A673 (cell line): ENCODE data around the gene BPIFB2. TPM values are rescaled to one million over a fixed set of nuclear protein-coding genes. Genes with fewer than 3 reads are reported as not detected.

ENCODE experiments used
- BruUV-seq: library from RNA; stranded (reverse); fragments of 400-500 nt; replicated peaks from 2 replicates; lab custom pipeline; 2021; lab: Mats Ljungman, UMichigan
- CTCF ChIA-PET: fragments of 300-600 bp; sonication (Branson Sonifier 250); formaldehyde crosslinking; loops from one replicate; lab custom pipeline; 2022; ENCODE audit warnings: antibody characterized with exemption; lab: Charles Lee
- POLR2A ChIA-PET: fragments of 300-600 bp; sonication (Branson Sonifier 250); formaldehyde crosslinking; loops from one replicate; lab custom pipeline; 2022; ENCODE audit warnings: antibody characterized with exemption; ENCODE audit not compliant: low non-redundant PET; lab: Charles Lee
- DNase-seq: peaks from one replicate; pipeline ENCODE4 v3.0.0-alpha.2; 2015; ENCODE audit warnings: low spot score
- H3K27ac ChIP-seq: fragments of 200-600 bp; sonication (generic); 2 replicates; pipeline ENCODE4 v1.5.1; 2016; ENCODE audit warnings: mixed run types, low read depth, mild to moderate bottlenecking, mixed read lengths, antibody characterized with exemption, low read length; ENCODE audit not compliant: poor library complexity, severe bottlenecking
- H3K27me3 ChIP-seq: fragments of 200-600 bp; sonication (generic); replicated peaks from 2 replicates; pipeline ENCODE4 v1.6.1; 2017; ENCODE audit warnings: mixed run types, low read depth, mild to moderate bottlenecking, mixed read lengths, antibody characterized with exemption, low read length; ENCODE audit not compliant: insufficient read depth, poor library complexity
- H3K36me3 ChIP-seq: fragments of 200-600 bp; sonication (generic); 2 replicates; pipeline ENCODE4 v1.6.1; 2016; ENCODE audit warnings: mixed run types, mild to moderate bottlenecking, mixed read lengths, antibody characterized with exemption, low read length; ENCODE audit not compliant: insufficient read depth, poor library complexity, severe bottlenecking
- H3K4me1 ChIP-seq: fragments of 200-600 bp; sonication (generic); 2 replicates; pipeline ENCODE4 v1.6.1; 2017; ENCODE audit warnings: mixed run types, mild to moderate bottlenecking, mixed read lengths, antibody characterized with exemption, low read length; ENCODE audit not compliant: insufficient read depth, poor library complexity, severe bottlenecking
- H3K4me3 ChIP-seq: fragments of 200-600 bp; sonication (generic); 2 replicates; pipeline ENCODE4 v1.5.1; 2016; ENCODE audit warnings: low read depth, mixed run types, mild to moderate bottlenecking, mixed read lengths, low read length; ENCODE audit not compliant: poor library complexity, severe bottlenecking
- H3K9me3 ChIP-seq: fragments of 200-600 bp; sonication (generic); 2 replicates; pipeline ENCODE4 v1.6.1; 2016; ENCODE audit warnings: mixed run types, low read depth, mild to moderate bottlenecking, mixed read lengths, antibody characterized with exemption, low read length; ENCODE audit not compliant: poor library complexity, severe bottlenecking
- CTCF ChIP-seq: fragments of 300-800, 200-600 bp; sonication (generic); conservative IDR thresholded peaks from 2 replicates; pipeline ENCODE4 v1.5.1; 2017; ENCODE audit warnings: low read depth, mild to moderate bottlenecking, antibody characterized with exemption, low read length, moderate library complexity, mixed read lengths
- EZH2 ChIP-seq: fragments of 200-600 bp; sonication (generic); IDR thresholded peaks from 2 replicates; pipeline ENCODE4 v1.6.1; 2017; ENCODE audit warnings: borderline replicate concordance, low read depth, mild to moderate bottlenecking, mixed read lengths, antibody characterized with exemption, low read length; ENCODE audit not compliant: poor library complexity, severe bottlenecking
- intact Hi-C: fragments of 100-400 bp; cut with micrococcal nuclease; formaldehyde crosslinking; loops from one replicate; pipeline ENCODE4 v1.10.0; 2022; ENCODE audit not compliant: unreplicated experiment
- total RNA-seq: library from RNA; stranded (reverse); gene quantifications from 2 replicates; pipeline ENCODE4 v1.2.3, GENCODE V29; 2021

BPIFB2 gene
- total RNA-seq, 1 experiment from 2014 or later, result not detected

- CTCF ChIA-PET, result no interaction called here
- H3K4me1 ChIP-seq, result no peaks in the 10 kb centered on the region
- H3K27ac ChIP-seq, result no peak overlapping the region
- no peak for TF ChIP-seq CTCF
- TF ChIP-seq EZH2, result no peak
- H3K36me3 ChIP-seq, result no peaks in the 10 kb centered on the region
- no peak for DNase-seq
- H3K9me3 ChIP-seq, result no peaks in the 10 kb centered on the region
- POLR2A ChIA-PET, result no interaction called here
- H3K27me3 ChIP-seq, result peaks cover 7% of the 10 kb centered on the region
- no TSS peak for BruUV-seq
- no peak overlapping the region for H3K4me3 ChIP-seq
- intact Hi-C loops, result no loop called here
These were observed 1.4 kb upstream of the BPIFB2 start for GRCh38 chr20:33005908-33006775.

- intact Hi-C loops, result no loop called here
- Histone ChIP-seq H3K4me3 (no peak overlapping the region), H3K36me3 (no peaks in the 10 kb centered on the region), H3K9me3 (no peaks in the 10 kb centered on the region), H3K4me1 (no peaks in the 10 kb centered on the region), H3K27ac (no peak overlapping the region), H3K27me3 (peaks cover 13% of the 10 kb centered on the region)
- no peak for TF ChIP-seq EZH2
- POLR2A ChIA-PET, result no interaction called here
- BruUV-seq, result no TSS peak
- DNase-seq, result no peak
- CTCF ChIA-PET, result no interaction called here
These were observed 628 bp upstream of the BPIFB2 start for GRCh38 chr20:33006776-33007375.

- Histone ChIP-seq H3K27ac (no peak overlapping the region), H3K27me3 (peaks cover 28% of the 10 kb centered on the region), H3K9me3 (no peaks in the 10 kb centered on the region), H3K36me3 (no peaks in the 10 kb centered on the region), H3K4me1 (no peaks in the 10 kb centered on the region), H3K4me3 (no peak overlapping the region)
- no peak for DNase-seq
- ChIA-PET POLR2A (no interaction called here), CTCF (no interaction called here)
- intact Hi-C loops, result no loop called here
- no TSS peak for BruUV-seq
- TF ChIP-seq EZH2, result no peak
- no peak for TF ChIP-seq CTCF
These were observed 1.1 kb downstream of the BPIFB2 start for GRCh38 chr20:33008336-33009213.
